IMR-90 (cell line): Measurements from ENCODE around the gene GPR152.
"Not testable (repeated sequence)": the region's sequence is repeated elsewhere in the genome, so short reads cannot be mapped to it uniquely, and the experiment has no call there.

Source experiments
- BHLHE40 ChIP-seq: fragments of 150-350 bp; IDR thresholded peaks from 2 replicates; pipeline ENCODE4 v1.6.1; 2016; ENCODE audit warnings: mild to moderate bottlenecking, low read depth, low read length
- CHD1 ChIP-seq: IDR thresholded peaks from 2 replicates; pipeline ENCODE4 v1.6.1; 2012; ENCODE audit warnings: low read depth, low read length, improper control_type of control experiment
- FOS ChIP-seq: fragments of 150-350 bp; IDR thresholded peaks from 2 replicates; pipeline ENCODE4 v1.6.1; 2016; ENCODE audit warnings: low read depth, low read length
- MAFK ChIP-seq: IDR thresholded peaks from 2 replicates; pipeline ENCODE4 v1.6.1; 2012; ENCODE audit warnings: low read depth, low read length, improper control_type of control experiment
- POLR2A ChIP-seq: IDR thresholded peaks from 2 replicates; pipeline ENCODE4 v1.6.1; 2012; ENCODE audit warnings: mild to moderate bottlenecking, low read depth, low read length
- RAD21 ChIP-seq: IDR thresholded peaks from 2 replicates; pipeline ENCODE4 v1.6.1; 2012; ENCODE audit warnings: low read length, improper control_type of control experiment
- RFX5 ChIP-seq: IDR thresholded peaks from 2 replicates; pipeline ENCODE4 v1.8.0; 2012; ENCODE audit warnings: low read depth, mild to moderate bottlenecking, low read length, moderate library complexity
- TF ChIP-seq, protein P1 (sequence below): conservative IDR thresholded peaks from 2 replicates; pipeline ENCODE4 v1.5.1; 2012; ENCODE audit warnings: mild to moderate bottlenecking, low read depth, low read length, improper control_type of control experiment
- TF ChIP-seq, protein P2 (sequence below): fragments of 150-350 bp; IDR thresholded peaks from 2 replicates; pipeline ENCODE4 v1.6.1; 2017; ENCODE audit warnings: mild to moderate bottlenecking, antibody characterized with exemption, low read length, low read depth

DNA sequence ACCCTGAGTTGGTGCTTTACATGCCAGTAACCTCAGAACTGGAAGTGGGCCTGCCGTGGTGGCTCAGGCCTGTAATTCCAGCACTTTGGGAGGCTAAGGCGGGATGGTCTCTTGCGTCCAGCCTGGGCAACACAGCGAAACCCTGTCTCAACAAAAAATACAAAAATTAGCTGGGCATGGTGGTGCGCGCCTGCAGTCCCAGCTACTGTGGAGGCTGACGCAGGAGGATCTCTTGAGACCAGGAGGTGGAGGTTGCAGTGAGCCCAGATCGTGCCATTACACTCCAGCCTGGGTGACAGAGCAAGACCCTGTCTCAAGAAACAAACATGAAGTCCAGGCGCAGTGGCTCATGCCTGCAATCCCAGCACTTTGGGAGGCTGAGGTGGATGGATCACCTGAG is 49.4 kb downstream of the GPR152 start:
- TF ChIP-seq, protein P1, sequence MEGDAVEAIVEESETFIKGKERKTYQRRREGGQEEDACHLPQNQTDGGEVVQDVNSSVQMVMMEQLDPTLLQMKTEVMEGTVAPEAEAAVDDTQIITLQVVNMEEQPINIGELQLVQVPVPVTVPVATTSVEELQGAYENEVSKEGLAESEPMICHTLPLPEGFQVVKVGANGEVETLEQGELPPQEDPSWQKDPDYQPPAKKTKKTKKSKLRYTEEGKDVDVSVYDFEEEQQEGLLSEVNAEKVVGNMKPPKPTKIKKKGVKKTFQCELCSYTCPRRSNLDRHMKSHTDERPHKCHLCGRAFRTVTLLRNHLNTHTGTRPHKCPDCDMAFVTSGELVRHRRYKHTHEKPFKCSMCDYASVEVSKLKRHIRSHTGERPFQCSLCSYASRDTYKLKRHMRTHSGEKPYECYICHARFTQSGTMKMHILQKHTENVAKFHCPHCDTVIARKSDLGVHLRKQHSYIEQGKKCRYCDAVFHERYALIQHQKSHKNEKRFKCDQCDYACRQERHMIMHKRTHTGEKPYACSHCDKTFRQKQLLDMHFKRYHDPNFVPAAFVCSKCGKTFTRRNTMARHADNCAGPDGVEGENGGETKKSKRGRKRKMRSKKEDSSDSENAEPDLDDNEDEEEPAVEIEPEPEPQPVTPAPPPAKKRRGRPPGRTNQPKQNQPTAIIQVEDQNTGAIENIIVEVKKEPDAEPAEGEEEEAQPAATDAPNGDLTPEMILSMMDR = not testable (repeated sequence)
- not testable (repeated sequence) for TF ChIP-seq RFX5, POLR2A, RAD21, MAFK, BHLHE40, CHD1, FOS
- TF ChIP-seq, protein P2, sequence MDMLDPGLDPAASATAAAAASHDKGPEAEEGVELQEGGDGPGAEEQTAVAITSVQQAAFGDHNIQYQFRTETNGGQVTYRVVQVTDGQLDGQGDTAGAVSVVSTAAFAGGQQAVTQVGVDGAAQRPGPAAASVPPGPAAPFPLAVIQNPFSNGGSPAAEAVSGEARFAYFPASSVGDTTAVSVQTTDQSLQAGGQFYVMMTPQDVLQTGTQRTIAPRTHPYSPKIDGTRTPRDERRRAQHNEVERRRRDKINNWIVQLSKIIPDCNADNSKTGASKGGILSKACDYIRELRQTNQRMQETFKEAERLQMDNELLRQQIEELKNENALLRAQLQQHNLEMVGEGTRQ = not testable (repeated sequence)
